GM19463 (cell line): ENCODE data around the gene DLL4.

Experiments
- ATAC-seq: cut with Tn5 transposase; IDR thresholded peaks from one replicate; pipeline ENCODE4 v1.9.1; 2021; ENCODE audit warnings: mild to moderate bottlenecking, moderate library complexity; ENCODE audit not compliant: unreplicated experiment

Gene DLL4

DNA sequence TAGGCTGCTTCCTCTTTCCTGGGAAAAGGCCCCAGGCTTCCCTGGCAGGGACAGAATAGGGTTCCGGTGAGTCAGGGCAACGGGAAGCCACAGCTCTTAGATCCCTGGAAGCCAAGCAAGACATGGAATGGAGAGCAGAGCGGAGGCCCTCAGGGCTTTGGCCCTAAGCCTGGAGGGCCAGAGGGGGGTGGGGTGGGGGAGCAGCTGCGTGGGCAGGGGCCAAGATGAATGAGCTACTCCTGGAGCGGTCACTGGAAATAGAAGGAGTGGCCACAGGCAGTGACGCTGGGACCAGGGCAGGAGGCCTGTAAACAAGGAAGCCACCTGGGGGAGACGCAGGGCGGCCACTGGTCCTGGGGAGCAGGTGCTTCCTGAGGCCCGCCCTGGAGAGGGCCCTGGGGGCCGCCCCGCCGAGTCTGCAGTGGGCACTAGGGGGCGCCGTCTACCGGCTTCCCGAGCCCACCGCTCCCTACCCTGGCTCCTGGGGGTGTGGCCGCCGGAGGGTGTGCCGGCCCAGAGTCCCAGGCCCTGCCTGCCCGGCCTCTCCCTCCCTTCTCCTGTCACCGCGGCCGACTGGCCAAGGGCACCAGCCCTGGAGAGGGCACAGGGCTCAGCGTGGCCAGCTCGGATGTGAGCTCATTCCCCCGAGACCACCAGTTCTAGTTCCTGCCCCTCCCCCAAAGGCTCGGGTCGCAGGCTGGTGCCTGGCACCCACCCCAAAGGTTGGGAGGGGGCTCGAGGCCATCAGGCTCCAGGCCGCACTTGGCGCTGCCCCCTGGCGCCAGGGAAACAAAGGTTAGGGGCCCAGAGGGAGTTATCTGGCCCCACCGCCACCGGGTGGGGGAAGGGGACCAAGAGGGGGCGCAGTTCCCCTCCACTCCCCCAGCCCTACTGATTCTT lies 22.8 kb upstream of the DLL4 start:
- ATAC-seq: peak; percentile 66

DNA sequence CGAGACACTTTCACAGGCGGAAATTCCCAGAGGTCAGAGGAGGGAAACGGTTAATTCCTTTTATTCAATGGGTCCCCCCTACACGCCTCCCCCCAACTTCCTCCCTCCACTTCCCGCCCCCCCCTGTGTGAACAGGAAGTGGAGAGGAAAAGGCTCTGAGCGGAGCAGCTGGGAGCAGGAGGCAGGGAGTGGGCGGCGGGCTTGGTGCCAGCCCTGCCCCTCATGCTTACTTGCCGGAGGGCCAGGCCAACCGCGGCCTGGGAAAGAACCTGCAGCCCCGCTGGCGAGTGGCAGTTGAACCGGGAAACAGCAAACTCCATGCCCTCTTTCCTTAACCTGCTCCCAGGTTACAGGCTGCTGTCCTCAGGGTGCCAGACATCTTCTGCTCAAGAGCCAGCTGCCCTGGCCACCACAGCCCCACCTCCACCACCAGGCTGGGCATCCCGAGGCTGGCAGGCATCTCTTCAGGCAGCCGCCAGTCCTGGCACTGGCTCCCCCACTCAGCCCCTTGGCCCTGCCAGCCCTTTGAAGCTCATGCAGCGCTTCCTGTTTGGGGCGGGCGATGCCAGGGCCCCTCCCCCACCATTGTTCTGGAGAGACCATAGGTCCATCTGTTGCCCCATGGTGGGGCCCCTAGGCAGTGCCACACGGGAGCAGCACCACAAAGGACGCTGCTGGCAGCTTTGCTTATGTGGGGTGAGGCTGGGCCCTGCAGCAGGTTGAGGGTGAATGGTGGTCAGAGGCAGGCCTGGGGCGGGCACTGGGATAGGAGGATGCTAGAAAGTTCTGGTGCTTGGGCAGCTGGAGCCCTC lies 21.9 kb upstream of the DLL4 start:
- peak; percentile 12 for ATAC-seq

DNA sequence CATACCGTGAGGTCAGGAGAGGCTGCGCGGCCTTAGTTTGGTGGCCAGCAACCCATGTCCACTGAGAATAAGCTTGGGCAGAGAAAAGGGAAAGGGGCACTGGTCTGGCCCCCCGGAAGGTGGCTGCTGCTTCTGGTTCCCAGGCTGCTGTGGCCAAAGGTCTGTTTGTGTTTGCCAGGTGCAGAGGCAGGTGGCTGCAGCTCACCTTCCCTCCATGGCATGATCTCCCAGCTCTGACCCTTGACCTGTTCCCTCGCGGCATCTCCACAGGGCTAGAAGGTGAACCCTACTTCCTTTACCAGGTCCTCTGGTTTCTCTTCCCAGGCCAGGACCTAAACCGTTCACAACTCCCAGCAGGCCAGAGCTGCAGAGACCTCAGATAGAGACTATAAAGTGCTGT lies 21.0 kb upstream of the DLL4 start:
- ATAC-seq: no peak

DNA sequence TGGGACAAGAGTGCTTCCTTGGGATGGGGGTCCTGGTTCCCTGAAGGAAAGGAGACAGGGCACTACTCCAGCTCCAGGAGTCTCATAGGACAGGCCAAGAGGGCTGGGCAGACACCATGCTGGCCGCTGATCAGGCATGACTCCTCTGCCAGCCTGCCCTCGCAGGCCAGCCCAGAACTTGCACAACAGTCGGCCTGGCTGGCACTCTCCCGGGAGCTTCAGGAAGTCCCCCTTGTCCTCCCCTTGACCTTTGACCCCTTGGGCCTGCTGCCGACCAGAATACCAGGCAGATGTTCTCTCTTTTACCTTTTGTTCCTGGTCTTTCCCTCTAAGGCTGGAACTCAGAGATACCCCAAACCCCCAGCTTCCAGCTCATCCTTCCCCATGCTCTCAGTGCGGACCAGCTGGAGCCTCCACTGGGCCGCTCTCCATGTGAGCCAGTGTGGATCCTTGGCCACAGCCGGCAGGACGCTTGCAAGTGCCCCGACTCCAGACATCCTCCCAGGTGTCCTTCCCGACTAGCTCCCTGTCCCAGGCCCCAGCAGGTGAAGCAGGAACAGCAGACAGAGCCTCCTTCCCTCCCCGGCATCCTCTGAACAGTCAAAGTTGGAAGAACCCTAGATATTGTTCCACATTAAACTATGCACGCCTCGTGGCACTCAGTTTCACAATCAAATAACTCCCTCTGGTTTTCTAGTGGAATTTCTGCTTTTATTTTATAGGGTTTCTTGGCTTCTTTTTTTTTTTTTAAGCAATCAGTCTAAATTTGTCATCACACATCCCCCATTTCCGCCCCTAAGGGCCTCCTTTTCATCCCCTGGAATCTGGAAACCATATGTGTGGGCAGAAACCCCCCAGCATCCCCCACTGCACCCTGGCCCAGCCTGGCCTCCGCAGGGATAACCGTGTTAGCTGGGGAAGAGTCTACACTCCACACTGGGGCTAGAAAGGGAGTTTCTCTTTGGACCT lies 19.2 kb upstream of the DLL4 start:
- no peak for ATAC-seq

DNA sequence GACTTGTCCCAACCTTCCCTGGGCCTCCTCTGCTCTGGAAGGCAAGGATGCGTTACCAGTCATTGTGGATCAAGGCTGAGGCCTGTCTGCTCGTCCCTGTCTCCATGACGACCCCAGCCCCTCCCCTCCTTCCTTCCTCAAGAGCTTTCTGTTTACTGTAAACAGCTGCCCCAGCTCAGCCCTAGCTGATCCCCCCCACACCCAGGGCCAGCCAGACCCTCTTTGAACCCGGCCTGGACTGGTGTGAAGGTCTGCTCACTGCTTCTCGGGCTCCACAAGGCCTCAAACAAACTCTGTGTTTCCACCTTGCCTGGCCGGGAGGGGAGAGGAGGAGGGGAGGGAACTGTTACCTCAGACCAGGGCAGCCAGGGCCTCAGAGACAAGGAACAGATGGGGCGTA lies 18.0 kb upstream of the DLL4 start:
- ATAC-seq: no peak

DNA sequence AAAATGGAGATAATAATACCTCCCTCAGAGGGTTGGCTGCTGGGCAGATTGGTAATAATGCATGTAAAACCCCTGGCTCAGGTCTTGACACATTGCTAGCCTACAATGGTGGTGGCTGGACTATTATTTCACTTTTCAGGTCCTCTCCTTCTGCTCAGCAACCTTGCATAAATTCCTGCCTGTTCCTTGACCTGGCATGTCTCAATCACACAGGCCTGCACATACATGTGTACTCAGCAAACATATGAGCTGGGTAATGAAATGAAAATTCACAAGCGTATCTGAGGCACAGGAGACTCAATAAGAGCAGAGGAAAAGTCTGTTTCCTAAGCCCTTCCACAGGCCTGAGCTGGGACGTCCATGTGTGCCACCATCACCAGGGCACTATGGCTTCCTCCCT lies 17.4 kb upstream of the DLL4 start:
- no peak for ATAC-seq

DNA sequence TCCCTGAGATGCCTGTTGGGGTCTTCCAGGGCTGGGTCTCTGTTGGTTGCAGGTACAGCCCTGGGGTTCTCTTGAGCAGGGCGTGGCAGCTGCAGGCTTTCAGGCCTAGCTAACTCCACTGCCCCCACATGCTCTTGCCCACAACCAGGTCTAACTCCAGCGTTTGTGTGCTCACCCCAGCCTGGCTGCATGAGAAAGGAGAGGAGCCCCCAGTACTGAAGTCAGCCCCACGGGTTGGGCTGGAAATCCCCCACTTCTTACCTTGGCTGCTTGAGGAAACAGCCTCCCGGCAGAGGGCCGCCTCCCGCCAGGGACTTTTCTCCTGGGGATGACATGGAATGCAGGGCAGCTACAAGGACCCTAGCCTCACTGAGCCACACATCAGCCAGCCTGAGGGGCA lies 16.7 kb upstream of the DLL4 start:
- no peak for ATAC-seq

DNA sequence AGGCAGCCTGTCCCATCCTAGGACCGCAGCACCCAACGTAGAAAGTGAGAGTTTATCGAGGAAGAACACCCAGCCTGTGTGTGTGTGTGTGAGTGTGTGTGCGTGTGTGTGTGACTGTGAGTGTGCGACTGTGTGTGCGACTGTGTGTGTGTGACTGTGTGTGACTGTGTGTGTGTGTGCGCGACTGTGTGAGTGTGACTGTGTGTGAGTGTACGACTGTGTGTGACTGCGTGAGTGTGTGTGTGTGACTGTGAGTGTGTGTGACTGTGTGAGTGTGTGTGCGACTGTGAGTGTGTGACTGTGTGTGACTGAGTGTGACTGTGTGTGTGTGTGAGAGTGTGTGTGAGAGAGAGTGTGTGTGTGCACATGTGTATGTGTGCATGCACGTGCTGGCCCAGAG lies 15.1 kb upstream of the DLL4 start:
- ATAC-seq: no peak

DNA sequence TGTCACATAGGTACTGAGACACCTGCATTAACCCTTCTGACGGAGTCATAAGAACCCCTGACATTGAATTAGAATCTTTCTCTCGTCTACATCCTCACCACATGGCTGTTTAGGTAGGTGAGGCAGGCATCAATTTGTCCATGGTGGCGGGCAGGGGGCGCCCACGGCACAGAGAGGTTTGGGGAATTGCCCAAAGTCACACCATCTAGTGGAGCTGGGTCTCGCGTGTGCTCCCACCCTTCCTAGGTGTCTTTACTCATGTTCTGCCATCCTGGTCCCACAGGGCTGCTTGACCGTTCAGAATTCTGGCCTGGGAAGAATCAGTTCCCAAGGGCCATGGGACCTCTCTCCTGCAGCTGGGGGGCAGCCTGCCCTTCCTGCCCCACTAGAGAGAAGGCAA lies 14.7 kb upstream of the DLL4 start:
- ATAC-seq: no peak

DNA sequence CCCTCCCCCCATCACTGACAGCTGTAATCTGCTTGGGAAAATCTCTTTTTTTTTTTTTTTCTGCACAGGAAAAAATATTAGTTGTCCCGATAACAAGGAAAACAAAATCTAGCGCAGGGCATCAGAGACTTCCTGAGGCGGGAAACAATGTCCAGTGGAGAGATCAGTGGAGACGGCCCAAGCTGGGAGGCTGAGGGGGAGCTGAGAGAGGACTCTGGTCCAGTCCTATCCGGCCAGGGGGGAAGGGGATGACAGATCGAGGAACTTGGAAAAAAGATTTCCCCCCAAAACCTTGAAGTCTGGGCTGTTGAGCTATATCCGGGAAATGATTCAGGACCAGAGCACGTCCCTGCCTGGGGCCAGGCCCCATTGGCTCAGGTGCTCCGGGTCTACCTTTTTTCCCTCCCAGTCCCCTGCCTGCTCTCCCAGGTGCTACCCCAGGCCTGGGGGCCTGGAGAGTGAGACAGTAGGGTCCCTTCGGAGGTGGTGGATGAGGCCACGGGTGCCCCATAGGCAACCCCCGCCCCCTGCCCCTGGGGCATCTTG lies 14.0 kb upstream of the DLL4 start:
- ATAC-seq: no peak

DNA sequence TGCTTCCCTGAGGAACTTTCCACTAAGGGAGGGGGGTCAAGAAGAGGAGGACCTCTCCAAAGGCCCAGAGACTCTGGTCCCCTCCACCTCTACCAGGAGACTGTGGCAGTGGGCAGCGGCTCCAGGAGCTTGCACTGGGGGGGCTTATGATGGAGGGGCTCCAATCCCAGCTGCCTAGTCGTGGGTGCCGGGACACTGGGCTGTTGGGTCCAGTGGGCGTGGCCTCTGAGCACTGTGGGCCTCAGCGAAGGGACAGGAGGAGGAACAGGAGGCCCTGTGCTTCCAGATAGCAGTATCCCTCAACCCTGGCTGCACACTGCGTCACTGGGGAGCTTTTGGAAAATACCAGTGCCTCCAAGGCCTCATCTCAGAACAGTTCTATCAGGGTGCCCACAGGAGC lies 13.5 kb upstream of the DLL4 start:
- no peak for ATAC-seq

DNA sequence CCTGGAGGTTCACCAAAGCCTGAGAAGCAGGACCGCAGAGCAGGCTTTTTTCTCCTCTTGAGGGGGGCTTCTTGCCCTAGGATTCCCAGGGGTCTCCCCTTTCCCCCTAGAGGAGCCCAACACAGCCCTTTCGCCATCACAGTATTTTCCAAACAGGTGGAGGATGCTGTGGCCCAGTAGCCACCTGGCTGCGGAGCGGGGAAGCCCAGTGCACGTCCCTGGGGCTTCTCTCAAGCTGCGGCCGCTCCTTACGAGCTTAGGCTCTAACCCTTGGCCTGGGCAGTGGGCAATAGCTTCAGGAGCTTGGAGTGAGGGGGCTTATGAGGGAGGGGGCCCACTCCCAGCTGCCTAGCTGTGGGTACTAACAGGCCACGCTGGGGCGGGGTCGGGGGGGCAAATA lies 11.6 kb upstream of the DLL4 start:
- ATAC-seq: no peak

DNA sequence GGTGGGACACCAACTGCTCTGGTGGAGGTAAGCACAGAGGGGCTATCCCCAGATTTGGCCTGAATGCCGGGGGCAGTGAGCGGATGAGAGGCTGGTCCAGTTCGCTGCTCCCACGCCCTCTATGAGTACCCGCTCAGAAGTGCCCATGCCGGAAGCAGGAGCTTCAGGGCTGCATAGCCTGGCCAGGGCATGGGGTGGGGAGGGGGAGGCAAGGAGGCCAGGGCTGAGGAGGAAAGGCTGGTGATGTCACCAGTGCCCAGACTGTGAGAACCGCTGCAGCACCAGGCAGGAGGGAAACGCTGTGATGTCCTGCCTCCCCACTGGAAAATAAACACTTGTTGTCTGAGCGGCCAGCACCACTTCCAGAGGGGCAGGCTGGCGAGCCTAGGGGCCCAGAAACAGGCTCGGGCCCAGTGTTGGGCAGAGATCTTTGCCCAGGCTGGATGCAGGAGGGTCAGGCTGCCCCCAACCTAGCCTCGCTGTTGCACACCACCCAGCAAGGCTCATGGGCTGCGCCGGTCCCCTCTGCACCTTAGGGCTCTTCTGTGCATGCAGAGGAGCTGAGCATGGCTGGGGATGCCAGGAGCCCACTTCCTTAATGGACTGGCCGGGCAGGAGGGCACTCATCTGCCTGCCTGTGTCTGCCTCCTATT lies 10.9 kb upstream of the DLL4 start:
- ATAC-seq: no peak

DNA sequence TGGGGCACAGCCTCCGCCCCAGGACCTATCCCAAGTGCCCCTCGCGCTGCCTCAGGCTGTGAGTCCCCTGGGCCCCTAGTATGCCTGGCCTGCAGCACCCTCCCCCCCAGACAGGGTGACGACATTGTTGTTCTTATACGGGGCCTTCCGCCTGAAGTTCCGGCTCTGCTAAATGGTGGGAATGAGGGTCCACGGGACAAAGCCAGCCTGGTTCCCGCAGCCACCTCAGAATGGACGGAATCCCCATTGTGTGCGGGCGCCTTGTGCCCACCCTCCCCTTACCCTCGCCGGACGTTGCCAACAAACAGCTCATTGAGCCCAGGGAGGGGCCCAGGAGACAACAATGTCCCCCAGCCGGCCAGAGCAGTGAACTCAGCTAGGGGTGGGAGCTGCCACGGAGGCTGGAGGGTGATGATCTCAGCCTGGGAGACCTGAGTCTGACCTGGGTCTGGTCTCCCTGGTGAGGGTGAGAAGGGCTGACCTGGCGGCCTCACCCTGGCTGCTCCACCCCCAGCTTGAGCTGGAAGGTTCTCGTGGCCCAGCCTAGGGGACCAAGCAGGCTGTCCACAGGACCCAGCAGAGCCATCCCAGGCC lies 10.2 kb upstream of the DLL4 start:
- ATAC-seq: no peak

DNA sequence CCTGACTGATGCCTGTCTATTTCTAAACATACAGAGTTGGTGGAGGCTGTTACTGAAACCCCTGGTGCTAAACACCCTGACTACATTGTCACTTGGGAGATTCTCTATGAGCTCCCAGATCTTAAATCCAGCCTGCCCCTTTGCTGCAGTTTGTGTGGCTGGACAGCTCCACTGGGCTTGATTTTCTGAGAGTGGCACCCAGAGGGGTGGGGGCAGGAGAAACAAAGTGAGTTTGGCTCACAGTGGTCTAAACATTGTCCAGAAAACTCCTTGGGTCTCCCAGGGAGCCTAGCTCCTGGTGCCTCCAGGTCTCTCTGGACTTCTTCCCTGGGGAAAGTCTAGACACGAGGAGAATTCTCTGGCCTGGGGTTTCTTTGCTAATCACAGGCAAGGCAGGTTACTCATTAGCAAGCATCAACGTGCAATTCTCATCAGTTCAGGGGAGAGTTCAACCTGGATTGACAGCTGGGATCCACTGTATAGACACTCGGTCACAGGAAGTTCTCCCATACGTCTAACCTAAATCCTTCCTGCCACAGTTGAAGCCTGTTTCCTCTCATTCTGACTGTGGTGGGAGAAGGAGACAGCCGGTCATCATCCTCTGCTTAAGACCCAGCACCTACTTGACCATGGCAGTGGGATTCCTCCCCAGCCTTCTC lies 7.1 kb upstream of the DLL4 start:
- ATAC-seq: no peak

DNA sequence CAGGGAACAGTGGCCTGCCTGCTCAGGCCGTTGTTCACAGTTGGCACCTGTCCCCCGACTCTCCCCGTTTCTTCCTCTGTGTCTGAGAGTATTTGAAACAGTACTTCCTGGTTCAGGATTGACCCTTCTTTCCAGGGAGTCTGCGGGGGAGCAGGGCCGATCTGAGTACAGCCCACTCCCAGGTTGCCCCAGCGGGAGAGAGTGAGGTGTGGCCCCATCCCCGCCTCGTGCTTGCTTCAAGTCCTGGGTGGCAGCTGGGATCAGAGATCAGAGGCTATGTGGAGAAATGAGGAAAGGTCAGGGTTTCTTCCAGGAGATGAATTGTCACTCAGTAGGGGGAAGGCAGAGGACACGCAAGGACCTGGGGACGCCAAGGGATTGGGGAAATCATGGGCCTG lies 6.5 kb upstream of the DLL4 start:
- ATAC-seq: no peak

DNA sequence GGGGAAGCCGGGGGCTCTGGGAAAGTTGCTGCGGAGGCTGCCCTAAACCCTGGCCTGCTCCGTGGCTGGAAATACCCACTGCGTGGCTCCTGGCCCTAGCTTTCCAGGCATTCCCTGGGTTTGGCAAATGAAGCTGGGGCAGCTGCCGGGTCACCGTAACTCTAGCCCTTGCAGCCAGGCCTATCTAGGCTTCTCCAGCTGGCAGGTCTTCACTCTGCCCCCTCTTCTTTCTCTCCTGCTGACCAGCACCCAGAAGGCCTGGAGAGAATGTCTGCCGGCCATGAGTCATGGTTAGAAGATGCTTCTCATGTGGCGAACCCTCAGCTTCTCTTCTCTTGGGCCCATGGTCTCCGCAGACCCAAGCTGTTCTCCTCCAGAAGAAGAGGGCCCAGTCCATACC lies 5.6 kb upstream of the DLL4 start:
- no peak for ATAC-seq

DNA sequence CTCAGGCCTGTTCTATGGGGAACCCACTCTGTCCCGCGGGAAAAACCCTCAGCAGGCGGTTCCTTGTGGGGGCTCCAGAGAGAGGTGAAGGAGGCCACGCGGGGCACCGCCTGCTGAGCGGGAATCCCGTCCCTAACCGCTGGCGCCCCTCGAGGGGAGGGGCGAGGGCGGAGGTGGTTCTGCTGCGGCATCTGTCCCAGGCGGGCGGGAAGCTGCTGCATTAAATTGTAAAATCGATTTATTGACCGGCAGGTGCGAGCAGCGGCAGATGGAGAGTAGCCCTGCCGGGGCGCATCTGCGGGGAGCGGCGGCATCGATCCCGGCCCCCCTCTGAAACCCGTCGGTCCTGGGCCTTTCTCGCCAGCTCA lies 3.7 kb upstream of the DLL4 start:
- no peak for ATAC-seq

DNA sequence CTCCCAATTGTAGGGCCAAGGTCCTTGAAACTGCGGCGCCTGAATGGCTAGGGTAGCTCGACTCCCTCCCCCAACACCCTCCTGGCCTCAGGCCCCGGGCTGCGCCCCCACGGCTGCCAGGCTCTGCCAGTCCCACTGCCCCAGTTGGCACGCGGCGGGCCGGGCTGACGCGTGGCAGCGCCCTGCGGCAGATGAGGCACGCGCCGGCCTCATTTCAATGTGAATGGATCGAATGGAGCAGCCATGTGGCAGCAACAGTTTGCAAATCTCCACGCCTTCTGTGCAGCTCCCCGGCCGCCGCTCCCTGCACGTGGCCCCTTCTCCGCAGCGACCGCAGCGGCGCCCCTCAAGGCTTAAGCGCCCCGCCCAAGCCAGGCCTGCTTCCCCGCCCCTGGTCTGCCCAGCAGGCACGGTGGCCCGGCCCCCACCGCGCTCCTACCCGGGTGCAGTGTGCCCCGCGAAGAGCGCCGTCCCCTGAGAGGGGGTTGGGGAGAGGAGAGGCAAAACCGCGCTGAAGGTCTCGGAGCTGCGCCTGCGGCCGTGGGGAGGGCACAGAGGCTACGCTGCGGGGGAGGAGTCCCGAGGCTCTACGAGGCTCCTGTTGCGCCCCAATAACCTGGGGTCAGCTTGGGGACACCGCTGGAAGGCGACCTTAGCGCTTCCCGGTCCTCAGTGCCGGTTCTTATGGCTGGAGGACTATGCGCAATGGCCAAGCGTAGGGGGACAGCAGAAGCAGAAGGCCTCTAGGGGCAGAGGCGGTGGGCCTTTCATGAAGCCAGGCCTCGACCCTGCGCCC lies 3.1 kb upstream of the DLL4 start:
- no peak for ATAC-seq
